ENCODE data around the gene TUBB4B.

The TUBB4B gene

DNA sequence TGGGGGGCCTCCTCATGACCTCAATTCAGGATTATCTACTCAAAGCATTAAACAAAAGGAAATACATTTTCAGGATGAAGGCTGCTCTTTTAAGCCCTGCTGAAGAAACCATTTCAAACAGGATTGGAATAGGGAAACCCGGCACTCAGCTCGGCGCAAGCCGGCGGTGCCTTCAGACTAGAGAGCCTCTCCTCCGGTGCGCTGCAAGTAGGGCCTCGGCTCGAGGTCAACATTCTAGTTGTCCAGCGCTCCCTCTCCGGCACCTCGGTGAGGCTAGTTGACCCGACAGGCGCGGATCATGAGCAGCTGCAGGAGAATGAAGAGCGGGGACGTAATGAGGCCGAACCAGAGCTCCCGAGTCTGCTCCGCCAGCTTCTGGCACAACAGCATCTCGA, 36.4 kb upstream of the TUBB4B start:
- Mint-ChIP-seq H3K4me1 (peaks cover 34% of the 10 kb centered on the region), H3K27me3 (no peaks in the 10 kb centered on the region), H3K27ac (peak overlapping the region; percentile 91), H3K4me3 (peak overlapping the region; percentile 93), H3K36me3 (no peaks in the 10 kb centered on the region), H3K9me3 (no peaks in the 10 kb centered on the region)

DNA sequence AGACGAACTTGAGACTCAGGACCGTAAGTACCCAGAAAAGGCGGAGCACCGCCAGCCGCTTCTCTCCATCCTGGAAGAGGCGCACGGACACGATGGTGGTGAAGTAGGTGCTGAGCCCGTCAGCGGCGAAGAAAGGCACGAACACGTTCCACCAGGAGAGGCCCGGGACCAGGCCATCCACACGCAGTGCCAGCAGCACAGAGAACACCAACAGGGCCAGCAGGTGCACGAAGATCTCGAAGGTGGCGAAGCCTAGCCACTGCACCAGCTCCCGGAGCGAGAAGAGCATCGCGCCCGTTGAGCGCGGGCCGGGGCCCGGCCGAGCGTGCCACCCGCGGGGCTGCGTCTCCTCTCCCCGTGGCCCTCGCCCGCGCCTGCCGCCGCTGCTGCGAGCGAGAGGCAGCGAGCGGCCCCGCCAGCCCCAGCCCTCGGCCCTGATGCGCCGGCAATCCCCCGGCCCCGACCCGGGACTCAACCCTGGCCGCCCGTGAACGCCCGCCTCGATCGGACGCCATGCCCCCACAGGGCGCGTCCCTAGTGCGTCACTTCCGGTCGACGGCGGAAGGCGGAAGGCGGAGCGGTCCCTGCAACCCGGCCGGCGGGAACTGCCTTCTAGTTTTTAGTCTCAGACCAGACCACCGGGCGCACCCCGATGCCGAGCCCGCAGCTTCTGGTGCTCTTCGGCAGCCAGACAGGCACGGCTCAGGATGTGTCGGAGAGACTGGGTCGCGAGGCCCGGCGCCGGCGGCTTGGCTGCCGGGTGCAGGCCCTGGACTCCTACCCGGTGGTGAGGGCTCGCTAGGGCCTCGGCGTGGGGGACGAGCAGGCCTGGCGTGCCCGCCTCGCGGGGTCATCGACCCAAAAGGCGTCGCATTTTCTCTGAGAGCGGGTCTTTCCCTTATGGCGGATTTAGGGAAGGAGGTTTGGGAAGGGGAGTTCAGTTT, 35.7 kb upstream of the TUBB4B start, which contains the start of the genes NDOR1 and TMEM203:
Gene NDOR1 (plus strand): TSS at position 575 of the 944 bp plus-strand sequence. CDS start 78 bp downstream, at position 653.
Gene TMEM203 (minus strand): TSS at position 523 of the 944 bp plus-strand sequence. CDS start 234 bp downstream, at position 289.
- H3K27ac Mint-ChIP-seq: peak within 1 kb of the TSS; percentile 91
- H3K27me3 Mint-ChIP-seq: no peaks in the 10 kb centered on the region
- no peaks in the 10 kb centered on the region for H3K36me3 Mint-ChIP-seq
- H3K4me3 Mint-ChIP-seq: peak within 1 kb of the TSS; percentile 93
- no peaks in the 10 kb centered on the region for H3K9me3 Mint-ChIP-seq
- H3K4me1 Mint-ChIP-seq: peaks cover 34% of the 10 kb centered on the region

DNA sequence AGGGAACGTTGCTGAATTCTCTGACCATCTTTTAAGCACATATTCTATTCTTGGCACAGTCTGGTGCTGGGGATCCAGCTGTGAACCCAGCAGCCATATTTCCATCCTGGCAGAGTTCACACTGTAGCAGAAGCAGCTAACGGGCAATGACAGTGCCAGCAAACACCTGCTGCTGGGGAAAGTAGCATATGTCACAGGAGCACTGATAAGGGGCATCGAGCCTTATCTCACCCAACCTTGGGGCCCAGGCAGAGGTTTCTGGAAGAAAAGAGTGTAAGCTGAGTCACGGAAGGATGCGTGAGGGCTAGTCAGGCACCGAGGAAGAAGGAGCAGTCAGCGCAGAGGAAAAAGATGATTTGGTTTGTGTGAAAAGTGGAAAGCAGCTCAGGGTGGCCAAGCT, 34.5 kb upstream of the TUBB4B start:
- peaks cover 1% of the 10 kb centered on the region for H3K36me3 Mint-ChIP-seq
- peak overlapping the region; percentile 93 for H3K4me3 Mint-ChIP-seq
- peak overlapping the region; percentile 88 for H3K27ac Mint-ChIP-seq
- H3K9me3 Mint-ChIP-seq: no peaks in the 10 kb centered on the region
- peaks cover 30% of the 10 kb centered on the region for H3K4me1 Mint-ChIP-seq
- no peaks in the 10 kb centered on the region for H3K27me3 Mint-ChIP-seq

DNA sequence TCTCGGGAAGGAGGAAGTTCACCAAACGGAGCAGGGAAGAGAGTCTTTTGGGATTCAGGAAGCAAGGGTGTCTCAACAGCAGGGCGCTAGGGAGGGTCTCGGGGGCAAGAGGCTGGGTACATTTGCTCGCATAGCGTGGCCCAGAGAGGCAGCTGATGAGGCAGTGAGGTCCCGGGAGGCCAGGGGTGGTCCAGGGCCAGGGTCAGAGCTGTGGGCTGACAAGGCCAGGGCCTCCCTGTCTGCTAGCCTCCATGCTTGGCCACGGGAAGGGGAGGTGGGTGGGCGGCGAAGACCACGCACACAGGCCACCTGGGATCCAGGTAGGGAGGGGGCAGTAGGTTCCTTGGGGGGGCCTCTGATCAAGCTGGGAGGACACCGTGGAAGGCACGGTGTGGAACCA, 29.6 kb upstream of the TUBB4B start:
- peaks cover 1% of the 10 kb centered on the region for H3K36me3 Mint-ChIP-seq
- no peaks in the 10 kb centered on the region for H3K27me3 Mint-ChIP-seq
- H3K4me3 Mint-ChIP-seq: no peak overlapping the region
- H3K27ac Mint-ChIP-seq: no peak overlapping the region
- no peaks in the 10 kb centered on the region for H3K9me3 Mint-ChIP-seq
- H3K4me1 Mint-ChIP-seq: peaks cover 12% of the 10 kb centered on the region

DNA sequence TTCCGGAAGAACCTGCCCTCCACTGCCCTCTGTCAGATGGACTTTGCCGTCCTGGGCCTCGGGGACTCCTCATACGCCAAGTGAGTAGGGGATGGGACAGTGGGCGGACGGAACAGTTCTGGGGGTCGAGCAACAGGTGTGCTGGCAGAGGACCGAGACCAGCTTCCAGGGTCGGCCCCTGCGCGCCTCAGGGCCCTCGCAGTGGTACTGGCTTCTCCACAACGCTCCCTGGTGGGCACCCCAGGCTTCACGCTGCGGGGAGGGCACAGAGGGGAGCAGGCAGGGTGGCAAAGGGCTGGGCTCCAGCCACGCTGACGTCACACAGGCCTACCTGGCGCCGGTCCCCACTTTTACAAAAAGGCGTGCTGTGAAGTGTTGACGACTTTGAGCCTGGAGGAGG, 28.6 kb upstream of the TUBB4B start:
- no peaks in the 10 kb centered on the region for H3K9me3 Mint-ChIP-seq
- H3K36me3 Mint-ChIP-seq: peaks cover 1% of the 10 kb centered on the region
- H3K4me3 Mint-ChIP-seq: no peak overlapping the region
- H3K4me1 Mint-ChIP-seq: peaks cover 2% of the 10 kb centered on the region
- no peaks in the 10 kb centered on the region for H3K27me3 Mint-ChIP-seq
- H3K27ac Mint-ChIP-seq: no peak overlapping the region

DNA sequence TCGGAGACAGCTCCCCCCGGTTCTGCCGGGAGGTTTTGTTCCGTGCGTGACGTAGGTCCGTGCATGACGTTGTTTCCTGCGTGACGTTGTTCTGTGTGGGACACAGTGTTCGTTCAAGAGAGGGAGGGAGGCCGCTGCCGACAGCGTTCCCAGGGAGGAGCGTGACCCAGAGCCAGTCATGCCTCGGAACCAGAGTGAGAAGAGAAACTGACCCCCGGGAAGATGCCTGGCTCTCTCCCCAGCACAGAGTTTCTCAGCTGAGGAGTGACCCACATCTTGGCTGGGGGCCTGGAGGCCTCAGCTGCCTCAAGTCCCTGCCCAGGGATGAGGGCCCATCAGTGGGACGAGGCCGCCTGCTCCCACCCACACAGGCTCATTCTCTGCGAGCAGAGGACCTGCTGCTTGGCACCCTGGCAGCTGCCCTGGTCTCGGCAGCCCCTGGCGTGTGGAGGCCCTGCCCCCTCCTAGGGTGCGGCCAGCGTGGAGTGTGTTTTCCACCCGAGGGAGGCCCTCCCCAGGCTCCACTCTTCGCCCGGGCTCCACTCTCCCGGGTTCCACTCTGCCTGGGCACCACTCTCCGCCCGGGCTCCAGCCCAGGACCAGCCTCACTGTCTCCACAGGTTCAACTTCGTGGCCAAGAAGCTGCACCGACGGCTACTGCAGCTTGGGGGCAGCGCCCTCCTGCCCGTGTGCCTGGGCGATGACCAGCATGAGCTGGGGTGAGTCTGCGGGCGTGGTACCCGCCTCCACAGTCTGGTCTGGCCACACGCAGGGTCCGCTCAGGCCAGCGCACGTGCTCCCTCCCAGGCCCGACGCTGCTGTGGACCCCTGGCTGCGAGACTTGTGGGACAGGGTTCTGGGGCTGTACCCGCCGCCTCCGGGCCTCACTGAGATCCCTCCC, 27.7 kb upstream of the TUBB4B start:
- no peaks in the 10 kb centered on the region for H3K9me3 Mint-ChIP-seq
- no peaks in the 10 kb centered on the region for H3K4me1 Mint-ChIP-seq
- H3K27me3 Mint-ChIP-seq: no peaks in the 10 kb centered on the region
- H3K27ac Mint-ChIP-seq: no peak overlapping the region
- H3K36me3 Mint-ChIP-seq: peaks cover 1% of the 10 kb centered on the region
- H3K4me3 Mint-ChIP-seq: no peak overlapping the region

DNA sequence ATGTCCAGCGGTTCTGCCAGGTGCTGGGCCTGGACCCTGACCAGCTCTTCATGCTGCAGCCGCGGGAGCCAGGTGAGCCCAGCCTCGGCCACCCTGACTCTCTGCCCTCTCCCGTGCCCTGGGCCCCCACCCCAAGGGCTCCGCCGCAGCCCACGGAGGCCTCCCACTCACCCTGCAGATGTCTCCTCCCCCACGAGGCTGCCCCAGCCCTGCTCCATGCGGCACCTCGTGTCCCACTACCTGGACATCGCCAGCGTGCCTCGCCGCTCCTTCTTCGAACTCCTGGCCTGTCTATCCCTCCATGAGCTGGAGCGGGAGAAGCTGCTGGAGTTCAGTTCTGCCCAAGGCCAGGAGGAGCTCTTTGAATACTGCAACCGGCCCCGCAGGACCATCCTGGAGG, 26.5 kb upstream of the TUBB4B start:
- Mint-ChIP-seq H3K9me3 (no peaks in the 10 kb centered on the region), H3K27ac (no peak overlapping the region), H3K36me3 (peaks cover 1% of the 10 kb centered on the region), H3K27me3 (no peaks in the 10 kb centered on the region), H3K4me1 (no peaks in the 10 kb centered on the region), H3K4me3 (no peak overlapping the region)

DNA sequence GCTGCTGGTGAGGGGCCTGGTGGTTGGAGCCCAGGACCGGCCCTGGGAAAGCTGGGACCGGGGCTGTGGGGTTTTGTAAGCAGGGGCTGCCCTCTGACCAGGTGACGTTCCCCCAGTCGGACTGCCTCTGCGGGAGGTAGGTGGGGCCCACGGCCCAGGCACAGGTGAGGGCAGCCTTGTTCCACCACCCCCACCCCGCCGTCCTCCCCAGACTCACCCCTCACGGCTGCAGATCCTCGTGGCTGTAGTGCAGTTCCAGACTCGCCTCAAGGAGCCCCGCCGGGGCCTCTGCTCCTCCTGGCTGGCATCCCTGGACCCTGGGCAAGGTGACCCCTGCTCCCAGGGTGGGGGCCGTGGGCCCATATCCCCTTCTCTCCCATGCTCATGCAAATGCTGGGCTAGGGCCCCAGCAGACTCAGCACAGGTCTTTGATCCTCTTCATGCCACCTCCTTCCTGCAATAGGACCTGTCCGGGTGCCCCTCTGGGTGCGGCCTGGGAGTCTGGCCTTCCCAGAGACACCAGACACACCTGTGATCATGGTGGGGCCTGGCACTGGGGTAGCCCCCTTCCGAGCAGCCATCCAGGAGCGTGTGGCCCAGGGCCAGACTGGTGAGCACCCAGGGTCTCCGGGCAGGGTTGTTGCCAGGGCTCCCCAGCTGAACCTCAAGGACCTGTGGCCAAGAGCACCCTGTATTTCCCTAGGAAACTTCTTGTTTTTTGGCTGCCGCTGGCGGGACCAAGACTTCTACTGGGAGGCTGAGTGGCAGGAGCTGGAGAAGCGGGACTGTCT, 25.7 kb upstream of the TUBB4B start:
- H3K27me3 Mint-ChIP-seq: no peaks in the 10 kb centered on the region

DNA sequence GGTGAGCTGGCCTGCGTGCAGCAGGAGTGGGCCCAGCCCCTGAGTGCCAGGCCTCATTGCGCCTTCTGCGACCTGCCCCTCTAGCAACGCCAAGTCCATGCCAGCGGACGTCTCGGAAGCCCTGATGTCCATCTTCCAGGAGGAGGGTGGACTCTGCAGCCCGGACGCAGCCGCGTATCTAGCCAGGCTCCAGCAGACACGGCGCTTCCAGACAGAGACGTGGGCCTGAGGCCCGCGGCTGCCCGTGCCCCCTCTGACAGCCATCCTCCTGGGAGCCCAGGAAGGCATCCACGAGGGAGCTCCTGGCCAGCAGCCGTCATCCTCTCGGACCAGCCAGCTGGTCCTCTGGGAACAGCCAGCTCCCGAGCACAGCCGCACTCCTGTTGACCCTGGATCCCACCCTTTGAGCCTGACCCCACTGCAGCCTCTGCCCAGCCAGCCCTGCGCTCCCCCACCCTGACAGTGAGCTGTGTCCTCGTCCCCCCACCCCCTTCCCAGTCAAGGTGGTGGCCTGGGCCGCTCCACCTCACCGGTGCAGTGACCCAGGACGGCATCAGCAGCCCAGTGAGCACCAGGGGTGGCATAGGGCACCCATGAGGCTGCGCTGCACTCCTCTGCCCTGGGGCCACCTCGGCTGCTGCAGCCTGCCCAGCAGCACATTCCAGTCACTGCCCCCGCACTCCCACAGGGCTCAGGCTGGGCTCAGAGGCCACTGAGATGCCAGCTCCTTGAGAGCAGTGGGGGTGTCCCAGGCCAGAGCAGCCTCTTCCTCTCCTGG, 24.7 kb upstream of the TUBB4B start:
- Mint-ChIP-seq H3K36me3 (no peaks in the 10 kb centered on the region), H3K27ac (no peak overlapping the region), H3K4me3 (no peak overlapping the region), H3K4me1 (no peaks in the 10 kb centered on the region), H3K27me3 (no peaks in the 10 kb centered on the region), H3K9me3 (no peaks in the 10 kb centered on the region)

More for the DNA sequence above, 25.7 kb upstream of the TUBB4B start:
- no peaks in the 10 kb centered on the region for H3K4me1 Mint-ChIP-seq
- no peak overlapping the region for H3K4me3 Mint-ChIP-seq
- no peak overlapping the region for H3K27ac Mint-ChIP-seq
- peaks cover 1% of the 10 kb centered on the region for H3K36me3 Mint-ChIP-seq
- no peaks in the 10 kb centered on the region for H3K9me3 Mint-ChIP-seq

DNA sequence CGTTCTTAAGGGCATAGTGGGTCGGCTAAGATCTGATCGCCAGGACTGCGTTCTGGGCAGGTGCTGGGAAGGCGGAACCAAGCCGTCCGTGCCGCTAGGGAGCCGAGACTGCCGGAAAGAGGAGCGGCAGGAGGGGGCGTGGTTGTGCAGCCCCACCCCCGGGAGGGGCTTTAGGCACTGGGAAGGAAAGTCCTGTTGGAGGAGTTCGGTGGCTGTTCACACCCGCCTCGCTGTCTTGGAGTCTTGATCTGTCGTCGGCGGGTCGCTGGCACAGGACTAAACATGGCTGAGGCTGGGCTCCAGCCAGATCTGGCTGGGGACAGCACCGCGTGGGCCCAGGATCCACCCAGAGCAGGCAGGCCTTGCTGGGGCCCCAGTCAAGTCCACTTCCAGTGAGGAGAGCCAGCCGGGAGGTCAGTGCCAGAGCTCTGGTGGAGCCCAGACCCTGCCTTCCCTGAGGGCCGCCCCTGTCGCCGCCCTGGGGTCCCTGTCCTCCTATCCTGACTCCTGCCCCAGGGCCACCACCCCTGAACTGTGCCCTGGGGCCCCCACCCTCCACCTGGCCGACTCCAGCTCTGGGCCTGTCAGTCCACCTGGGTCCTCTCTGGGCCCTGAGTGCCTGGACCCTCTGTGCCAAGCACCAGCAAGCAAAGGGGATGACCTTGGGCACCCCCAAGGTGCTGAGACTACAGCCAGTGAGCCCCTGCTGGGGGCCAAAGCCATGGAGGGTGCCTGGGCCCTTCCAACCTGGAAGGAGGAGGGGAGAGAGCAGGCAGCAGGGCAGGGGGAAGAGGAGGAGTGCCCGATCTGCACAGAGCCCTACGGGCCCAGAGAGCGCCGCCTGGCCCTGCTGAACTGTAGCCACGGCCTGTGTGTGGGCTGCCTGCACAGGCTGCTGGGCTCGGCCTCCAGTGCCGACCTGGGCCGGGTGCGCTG, 23.5 kb upstream of the TUBB4B start:
- Mint-ChIP-seq H3K4me3 (no peak overlapping the region), H3K27me3 (no peaks in the 10 kb centered on the region), H3K4me1 (no peaks in the 10 kb centered on the region), H3K27ac (no peak overlapping the region), H3K36me3 (no peaks in the 10 kb centered on the region), H3K9me3 (no peaks in the 10 kb centered on the region)

DNA sequence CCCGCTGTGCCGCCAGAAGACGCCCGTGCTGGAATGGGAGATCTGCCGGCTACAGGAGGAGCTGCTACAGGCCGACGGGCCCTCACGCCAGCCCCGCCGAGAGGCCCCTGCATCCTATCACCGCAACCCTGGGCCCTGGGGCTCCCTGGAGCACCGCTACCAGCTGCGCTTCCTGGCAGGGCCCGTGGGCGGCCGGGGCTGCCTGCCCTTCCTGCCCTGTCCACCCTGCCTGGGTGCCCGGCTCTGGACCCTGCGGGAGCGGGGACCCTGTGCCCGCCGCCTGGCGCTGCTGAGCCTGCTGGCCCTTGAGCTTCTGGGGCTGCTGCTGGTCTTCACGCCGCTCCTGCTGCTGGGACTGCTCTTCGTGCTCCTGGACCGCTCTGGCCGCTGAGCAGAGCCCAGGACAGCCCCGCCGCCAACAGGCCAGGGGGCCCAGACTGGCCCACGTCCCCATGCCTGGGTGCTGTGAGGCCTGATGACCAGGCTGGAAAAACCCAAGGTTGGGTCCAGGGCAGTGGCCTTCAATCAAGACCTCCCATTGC, 22.8 kb upstream of the TUBB4B start:
- Mint-ChIP-seq H3K4me3 (no peak overlapping the region), H3K27ac (no peak overlapping the region), H3K27me3 (no peaks in the 10 kb centered on the region), H3K36me3 (no peaks in the 10 kb centered on the region), H3K4me1 (peaks cover 3% of the 10 kb centered on the region), H3K9me3 (no peaks in the 10 kb centered on the region)

DNA sequence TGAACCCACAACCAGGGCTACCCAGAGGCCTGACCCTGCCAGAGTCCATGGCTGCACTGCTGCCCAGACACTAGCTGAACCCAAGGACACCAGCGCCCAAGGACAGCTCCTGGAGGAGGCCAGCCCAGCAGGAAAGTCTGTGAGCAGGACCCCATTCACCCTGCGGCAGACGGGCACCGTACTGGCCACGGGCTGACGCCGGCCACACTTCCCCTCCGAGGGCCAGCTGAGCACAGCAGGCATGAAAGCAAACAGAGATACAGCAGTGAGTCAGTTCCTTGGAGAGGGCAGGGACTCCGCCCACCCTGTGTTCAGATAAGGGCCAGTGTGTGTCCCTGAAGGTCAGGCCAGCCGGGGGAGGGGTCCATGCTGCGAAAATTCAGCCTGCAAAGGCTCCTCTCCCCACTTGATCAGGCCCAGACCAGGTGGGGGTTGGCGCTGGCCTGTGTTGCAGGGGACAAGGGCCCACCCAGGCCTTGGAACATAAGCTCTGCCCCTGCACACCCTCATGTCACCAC, 22.3 kb upstream of the TUBB4B start:
- Mint-ChIP-seq H3K36me3 (no peaks in the 10 kb centered on the region), H3K4me3 (no peak overlapping the region), H3K4me1 (peaks cover 3% of the 10 kb centered on the region), H3K27me3 (no peaks in the 10 kb centered on the region), H3K9me3 (no peaks in the 10 kb centered on the region), H3K27ac (no peak overlapping the region)

DNA sequence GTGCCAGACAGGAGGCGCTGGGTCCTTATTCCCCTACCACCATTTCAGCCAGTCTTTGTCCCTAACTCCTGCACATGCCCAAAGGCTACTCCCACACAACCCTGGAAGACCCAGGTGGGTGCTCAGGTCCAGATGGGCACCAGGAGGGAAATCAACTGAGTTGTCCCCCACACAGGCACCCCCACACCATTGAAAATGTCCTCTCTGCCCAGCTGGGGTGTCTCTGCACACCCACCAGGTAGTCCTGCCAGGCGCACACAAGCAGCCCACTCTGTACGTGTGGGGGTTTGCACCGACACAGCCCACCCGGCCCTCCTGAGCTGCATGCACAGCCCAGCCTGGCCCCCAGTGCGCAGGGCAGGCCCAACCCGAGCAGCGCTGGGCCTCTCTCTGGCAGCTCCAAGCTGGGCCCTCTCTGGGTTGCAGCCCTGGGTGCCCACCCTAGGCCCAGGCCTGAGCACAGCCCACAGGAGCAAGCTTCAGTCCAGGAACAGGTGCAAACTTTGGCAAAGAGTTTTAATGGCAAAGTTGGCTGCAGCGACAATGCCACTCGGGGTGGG, 21.2 kb upstream of the TUBB4B start:
- Mint-ChIP-seq H3K36me3 (no peaks in the 10 kb centered on the region), H3K27me3 (no peaks in the 10 kb centered on the region), H3K4me1 (peaks cover 3% of the 10 kb centered on the region), H3K4me3 (no peak overlapping the region), H3K9me3 (no peaks in the 10 kb centered on the region), H3K27ac (no peak overlapping the region)
